ENCODE measurements around the gene MICAL3. TPM values are rescaled to one million over a fixed set of nuclear protein-coding genes. Genes with fewer than 3 reads are reported as not detected.

MICAL3 gene
- total RNA-seq, 1 experiment from 2014 or later: 15.2 TPM

DNA sequence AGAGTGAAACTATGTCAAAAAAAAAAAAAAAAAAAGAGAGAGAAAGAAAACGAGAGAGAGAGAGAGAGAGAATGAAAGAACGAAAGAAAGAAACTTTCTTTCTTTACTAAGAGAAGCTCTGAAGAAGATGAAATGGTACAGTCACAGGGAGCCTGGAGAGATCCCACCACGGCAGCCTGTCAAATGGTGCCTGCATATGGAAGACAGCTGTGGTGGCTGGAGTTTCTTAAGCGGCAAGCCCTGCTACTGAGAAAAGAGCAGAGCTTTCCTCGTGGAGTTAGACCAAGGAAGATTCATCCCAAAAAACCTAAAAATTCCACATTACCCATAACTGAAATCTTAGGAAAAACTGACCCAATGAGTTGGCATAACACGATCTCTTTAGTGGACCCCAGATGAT lies 66.7 kb downstream of the MICAL3 start:
- no peak for DNase-seq (ENCODE audit: extremely low read depth, low read depth)

DNA sequence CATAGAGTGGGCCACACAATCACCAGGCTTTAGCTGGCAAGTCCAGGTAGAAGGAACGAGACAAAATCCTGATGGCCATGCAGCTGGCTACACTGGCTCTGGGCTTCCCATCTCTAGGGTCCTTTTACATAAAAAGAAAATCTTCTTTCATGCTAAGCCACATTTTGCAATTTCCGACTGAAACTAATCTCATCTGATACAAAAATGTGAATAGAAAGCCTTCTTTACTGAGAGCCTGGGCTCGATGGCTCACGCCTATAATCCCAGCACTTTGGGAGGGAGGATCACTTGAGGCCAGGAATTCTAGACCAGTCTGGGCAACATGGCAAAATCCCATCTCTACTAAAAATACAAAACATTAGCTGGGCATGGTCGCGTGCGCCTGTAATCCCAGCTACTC lies 67.2 kb downstream of the MICAL3 start:
- DNase-seq (ENCODE audit: extremely low read depth, low read depth): no peak

- no peak for DNase-seq (ENCODE audit: extremely low read depth, low read depth)
Measured at GRCh38 chr22:17956630-17957029, 67.7 kb downstream of the MICAL3 start.

DNA sequence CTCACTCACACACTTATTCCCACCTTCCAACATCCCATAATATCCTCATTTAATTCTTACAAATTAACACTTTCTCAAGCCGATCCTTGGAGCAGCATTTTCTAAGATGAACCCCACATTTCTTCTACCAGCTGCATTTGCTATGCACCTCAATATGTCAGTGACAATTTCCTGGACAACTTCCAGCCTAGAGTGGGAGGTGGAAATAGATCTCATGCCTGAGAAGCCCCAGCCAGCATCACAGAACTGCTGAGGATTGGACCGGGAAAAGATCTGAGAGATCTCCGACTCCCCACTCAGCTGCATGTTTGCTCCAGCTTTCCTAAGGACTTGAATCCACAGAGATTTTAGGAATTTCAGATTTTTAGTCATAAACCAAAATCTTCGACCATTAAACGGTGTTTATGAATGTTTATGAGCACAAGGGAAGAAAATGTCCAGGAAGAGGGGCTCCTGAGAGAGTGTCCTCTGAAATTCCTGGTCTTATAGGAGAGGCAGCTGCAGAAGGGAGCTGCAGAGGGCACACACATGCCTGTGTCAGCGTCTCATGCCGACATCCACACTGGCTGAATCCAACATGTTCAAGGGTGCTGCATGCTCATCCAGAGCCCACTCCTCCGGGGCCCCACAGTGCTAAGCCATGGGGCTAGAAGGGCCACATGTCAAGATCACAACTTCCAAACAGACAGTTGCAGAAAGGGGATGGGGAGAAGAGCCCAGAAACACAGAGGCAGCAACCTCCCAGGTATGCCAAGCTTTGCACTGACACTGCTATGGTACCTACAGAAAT lies 68.6 kb downstream of the MICAL3 start:
- no peak for DNase-seq (ENCODE audit: extremely low read depth, low read depth)

DNA sequence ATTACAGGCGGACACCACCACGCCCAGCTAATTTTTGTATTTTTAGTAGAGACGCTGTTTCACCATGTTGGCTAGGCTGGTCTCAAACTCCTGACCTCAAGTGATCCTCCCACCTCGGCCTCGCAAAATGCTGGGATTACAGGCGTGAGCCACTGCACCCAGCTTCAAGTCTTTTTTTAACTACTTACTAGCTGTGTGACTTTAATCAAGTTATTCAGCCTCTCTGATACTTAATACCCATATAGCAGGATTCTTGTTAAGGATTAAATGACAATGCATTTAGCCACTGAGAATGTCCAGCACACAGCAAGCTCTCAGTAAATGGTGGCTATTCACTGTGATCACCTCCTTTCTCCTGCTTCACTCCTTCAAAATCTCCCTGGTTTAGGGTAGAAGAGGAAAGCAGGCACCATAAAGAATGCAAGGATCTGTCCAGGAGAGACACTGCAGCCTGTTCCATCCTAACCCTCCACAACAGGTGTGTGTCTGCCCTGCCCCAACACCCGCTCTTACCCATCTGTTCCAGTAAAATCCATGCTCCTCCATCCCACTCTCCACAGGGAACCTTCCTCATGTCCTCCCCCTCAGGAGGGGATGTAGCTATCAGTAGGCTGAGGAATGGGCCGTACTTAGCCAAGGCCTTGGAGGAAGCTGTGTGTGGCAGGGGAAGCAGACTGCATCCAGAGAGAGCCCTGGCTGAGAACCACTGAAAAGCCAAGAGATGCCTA lies 69.3 kb downstream of the MICAL3 start:
- no peak for DNase-seq (ENCODE audit: extremely low read depth, low read depth)

GRCh38 chr22:17954200-17954859 lies 70.0 kb downstream of the MICAL3 start:
- no peak for DNase-seq (ENCODE audit: extremely low read depth, low read depth)

GRCh38 chr22:17953147-17953546 lies 71.2 kb downstream of the MICAL3 start:
- no peak for DNase-seq (ENCODE audit: extremely low read depth, low read depth)

DNA sequence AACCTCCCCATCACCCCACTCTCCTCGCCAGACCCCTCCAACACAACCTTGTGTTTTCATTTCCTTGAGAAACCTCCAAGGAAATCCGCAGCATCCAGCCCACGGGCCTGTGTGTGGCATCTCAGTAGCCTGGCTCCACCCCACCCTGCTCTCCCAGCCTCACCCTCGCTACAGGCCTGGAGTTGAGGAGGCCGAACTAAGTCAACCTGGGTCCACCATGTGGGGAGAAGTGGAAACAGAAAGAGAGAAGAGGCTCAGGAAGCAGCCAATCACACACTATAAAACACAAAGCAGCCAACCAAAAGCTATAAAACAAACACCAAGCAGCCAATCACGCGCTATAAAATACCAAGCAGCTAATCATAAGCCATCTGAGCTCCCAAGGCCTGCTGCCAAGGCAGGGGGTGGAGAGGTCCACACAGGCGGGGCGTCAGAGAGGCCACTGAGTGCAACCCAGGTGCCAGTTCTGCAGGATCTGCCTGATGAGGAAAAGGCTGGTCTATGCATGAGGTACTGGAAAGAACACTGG lies 72.0 kb downstream of the MICAL3 start:
- DNase-seq (ENCODE audit: extremely low read depth, low read depth): no peak

DNA sequence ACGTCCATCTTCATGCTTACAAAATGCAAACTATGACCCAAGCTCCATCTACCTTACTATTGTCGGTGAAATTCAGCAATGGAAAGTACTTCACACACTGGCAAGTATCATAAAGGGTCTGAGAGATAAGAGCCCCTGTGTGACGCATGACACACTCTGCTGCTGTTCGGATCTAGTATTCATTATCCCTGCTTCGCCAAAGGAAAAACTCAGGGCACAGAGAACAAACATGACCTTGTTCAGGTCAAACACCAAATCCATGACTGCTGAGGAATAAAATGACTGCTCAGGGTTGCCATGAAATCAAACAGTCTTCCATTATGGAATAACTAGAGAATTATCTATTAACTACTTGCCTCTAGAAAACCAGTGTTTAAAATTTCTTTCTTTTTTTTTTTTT lies 73.0 kb downstream of the MICAL3 start:
- no peak for DNase-seq (ENCODE audit: extremely low read depth, low read depth)

DNA sequence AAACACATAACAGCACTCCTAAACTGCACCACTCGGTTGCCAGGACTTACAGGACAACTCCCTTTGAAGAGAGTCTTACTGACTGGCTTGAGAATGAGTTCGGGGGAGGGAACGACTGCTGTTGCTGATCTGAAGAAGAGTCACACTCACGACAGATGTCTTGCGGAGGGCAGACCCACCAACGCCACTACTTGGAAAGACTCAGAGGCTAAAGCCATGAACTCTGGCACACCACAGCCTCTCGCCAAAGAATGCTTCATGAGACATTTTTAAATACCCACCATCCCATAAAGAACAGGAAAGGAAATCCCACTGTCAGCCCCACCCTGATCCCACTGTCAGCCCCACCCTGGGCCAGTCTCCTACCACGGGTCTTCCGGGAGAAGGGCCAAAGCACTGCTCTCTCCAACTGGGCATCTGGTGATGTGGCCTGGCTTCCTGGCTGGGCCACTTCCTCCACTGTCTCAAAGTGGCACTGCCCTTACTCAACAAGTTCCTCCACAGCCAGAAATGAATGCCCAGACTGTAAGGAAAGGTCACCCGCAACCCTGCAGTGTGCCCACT lies 73.6 kb downstream of the MICAL3 start:
- no peak for DNase-seq (ENCODE audit: extremely low read depth, low read depth)

DNA sequence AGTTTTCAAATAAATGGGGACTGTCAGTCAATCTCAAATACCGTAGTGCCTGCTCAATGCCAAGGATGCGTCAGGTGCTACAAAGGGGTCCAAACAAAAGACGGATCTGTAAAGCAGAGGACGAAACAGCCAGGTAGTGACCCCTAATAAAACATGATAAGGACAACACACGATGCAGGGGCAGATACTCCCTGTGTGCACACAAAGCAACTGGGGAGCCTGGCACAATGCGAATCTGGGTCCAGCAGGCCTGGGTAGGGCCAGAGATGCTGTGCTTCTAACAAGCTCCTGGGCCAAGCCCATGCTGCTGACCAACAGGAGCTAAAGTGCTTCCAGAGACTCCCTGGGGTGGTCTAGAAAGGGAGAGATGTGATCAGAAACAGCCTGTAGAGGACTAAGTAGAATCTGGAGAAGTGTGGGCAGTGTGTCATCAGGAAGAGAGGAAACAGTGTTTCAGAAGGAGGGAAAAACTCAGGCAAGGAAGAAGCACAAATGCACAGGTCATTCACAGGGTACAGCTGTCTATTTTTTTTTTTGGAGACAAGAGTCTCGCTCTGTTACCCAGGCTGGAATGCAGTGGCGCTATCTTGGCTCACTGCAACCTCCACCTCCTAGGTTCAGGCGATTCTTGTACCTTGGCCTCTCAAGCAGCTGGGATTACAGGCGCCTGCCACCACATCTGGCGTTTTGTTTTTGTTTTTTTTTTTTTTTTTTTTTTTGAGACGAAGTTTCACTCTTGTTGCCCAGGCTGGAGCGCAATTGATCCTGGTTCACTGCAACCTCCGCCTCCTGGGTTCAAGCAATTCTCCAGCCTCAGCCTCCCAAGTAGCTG lies 74.5 kb downstream of the MICAL3 start:
- no peak for DNase-seq (ENCODE audit: extremely low read depth, low read depth)

DNA sequence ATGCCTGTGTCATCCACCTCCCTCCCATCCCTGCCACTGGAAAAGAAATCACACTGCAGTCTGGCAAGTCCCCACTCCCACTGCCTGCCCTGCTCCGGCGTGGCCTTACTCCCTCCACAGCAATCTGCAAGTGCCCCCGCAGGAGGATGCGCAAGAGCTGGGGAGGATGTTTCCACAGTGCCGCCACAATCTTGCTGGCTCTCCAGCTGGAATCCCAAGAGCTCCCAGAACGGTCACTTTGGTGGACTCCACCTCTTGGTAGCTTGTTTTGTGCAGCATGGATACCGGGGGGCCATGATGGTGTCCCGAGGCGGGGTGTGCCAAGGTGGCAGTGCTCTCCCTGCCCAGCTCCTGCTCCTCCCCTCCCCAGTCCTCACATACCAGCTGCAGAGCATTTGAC lies 76.3 kb downstream of the MICAL3 start:
- no peak for DNase-seq (ENCODE audit: extremely low read depth, low read depth)

GRCh38 chr22:17946662-17947367 lies 77.5 kb downstream of the MICAL3 start:
- no peak for DNase-seq (ENCODE audit: extremely low read depth, low read depth)

DNA sequence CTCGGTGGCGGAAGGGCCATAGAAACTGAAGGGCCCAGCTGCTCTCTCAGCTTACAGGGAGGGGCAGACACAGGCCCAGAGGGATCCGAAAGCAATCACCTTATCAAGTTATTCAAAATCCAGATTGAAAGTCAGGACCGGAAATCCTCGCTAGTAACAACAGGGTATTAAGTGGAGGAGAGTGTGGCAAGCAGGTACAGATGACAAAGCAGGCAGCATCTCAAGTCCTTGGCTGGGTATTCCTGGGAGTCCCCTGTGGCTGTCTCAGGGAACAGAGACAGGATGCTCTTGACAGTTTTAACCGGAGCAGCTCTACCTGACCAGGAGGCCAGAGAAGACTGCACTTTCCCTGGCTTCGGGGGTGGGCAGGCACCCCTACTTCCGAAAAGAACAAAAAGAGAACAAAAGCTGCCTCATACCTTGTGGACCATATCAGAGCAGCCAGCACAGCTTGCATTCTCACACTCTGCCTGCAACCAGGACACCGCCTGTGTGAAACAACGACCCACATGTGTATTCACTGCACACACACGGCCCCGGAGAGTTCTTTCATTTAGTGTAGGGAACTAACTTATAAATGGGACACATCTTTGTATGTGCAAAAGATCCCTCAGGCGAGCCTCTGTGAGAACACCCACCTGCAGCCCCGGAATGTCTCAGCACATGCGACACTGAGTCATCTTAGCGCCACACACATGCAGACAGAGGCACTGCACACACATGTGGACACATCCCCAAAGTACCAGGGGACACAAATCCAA lies 78.3 kb downstream of the MICAL3 start:
- DNase-seq (ENCODE audit: extremely low read depth, low read depth): no peak

GRCh38 chr22:17945156-17945887 lies 79.0 kb downstream of the MICAL3 start:
- no peak for DNase-seq (ENCODE audit: extremely low read depth, low read depth)

GRCh38 chr22:17944256-17944655 lies 80.1 kb downstream of the MICAL3 start:
- no peak for DNase-seq (ENCODE audit: extremely low read depth, low read depth)

DNA sequence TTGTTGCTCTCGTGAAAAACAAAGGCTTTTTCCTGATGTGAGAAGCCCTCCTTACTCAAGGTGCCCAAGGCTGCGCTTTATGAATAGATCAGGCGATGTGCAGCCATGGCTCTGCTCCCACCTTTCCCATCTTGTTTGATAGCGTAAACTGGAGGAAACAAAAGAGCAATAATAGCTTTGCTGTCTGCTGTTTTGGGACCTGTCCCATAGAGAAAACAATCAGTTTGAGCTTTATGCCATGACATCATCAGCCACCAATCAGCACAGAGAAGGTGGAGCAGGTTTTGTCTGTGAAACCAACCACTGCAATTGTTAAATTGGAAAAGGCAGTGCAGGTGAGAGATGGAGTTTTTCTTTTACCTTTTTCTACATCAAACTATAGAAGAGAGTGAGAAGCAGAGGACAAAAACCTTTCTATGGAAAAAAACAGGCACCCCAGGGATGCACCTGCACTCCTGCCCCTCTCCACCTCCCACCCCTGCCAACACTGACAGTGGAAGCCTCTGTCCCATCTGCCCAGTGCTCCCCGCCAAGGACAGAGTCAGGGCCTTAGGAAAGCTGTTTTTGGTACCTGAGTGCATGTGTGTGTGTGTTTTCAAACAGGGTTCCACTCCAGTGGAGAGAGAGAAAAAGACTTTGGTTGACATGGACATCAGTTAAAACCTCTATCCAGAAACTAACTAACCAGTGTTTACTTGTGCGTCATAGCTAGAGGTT lies 80.7 kb downstream of the MICAL3 start:
- DNase-seq (ENCODE audit: extremely low read depth, low read depth): no peak

DNA sequence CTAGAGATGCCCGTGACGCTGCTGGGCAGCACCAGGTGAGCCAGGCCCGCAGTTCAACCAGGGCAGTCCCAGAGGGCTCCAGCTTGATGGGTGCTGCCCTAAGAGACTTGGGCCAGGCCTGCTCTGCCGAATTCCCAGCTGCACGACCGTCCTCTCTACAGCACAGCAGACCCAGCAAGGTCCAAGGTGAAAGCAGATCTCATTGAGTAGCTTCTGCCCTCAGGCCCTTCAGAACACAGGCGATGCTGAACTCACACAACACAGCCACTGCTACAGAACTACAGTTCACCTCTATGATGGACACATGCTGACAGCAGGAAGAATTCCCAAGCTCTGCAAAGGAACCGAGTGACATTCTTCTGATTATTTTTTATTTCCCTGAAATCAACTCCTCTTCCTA lies 81.6 kb downstream of the MICAL3 start:
- no peak for DNase-seq (ENCODE audit: extremely low read depth, low read depth)
